MM.1S (cell line): ENCODE data around the gene ING5.

ENCODE experiments used
- CTCF ChIP-seq: fragments of 300-600 bp; sonication (generic); IDR thresholded peaks from 2 replicates; pipeline ENCODE4 v1.5.1; 2016; ENCODE audit warnings: antibody characterized with exemption, low read length, mixed read lengths
- EZH2 ChIP-seq: fragments of 300-600 bp; sonication (generic); optimal IDR thresholded peaks from 2 replicates; pipeline ENCODE3; 2017; ENCODE audit warnings: low read depth, mild to moderate bottlenecking, antibody characterized with exemption, low read length, mixed read lengths

- peak; percentile 9; the same call in 1 of the 2 replicates for TF ChIP-seq CTCF
- no peak for TF ChIP-seq EZH2
These were observed 42.6 kb upstream of the ING5 start for GRCh38 chr2:241659150-241659739.
